Measurements from ENCODE around the gene FGD3. TPM values are rescaled to one million over a fixed set of nuclear protein-coding genes. Genes with fewer than 3 reads are reported as not detected.

Gene FGD3
- total and polyA plus RNA-seq, 2 of the 8 experiments (the other 6 are each of a cell fraction or from before 2014, with no cell fraction given) = 1.4 to 1.9 TPM

DNA sequence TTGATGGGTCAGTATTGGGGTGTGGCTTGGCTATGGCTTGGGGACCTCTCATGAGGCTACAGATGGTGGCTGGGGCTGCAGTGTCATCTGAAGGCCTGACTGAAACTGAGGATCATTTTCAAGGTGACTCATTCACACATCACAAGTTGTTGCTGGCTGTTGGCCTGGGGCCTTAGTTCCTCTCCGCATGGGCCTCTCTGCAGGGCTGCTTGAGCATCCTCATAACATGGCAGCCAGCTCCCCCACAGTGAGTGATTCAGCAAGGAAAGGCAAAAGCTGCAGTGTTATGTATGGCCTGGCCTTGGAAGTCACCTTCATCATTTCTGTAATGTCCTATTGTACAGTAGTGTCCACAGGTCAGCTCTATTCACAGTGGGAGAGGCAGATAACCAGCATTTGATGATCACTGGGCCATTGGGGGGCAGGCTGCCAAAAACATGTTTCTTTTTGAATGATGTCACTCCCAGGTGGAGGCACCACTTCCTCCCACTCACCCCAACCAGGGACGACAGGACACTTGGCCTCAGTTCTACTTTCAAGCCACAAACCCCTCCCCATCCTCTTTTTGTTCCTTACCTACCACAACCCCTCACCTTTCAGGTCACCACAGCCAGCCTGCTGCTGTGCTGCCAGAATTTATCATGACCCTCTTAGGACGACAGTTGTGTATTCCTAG is 14.4 kb downstream of the FGD3 start (continued):
- TF ChIP-seq, protein P1, sequence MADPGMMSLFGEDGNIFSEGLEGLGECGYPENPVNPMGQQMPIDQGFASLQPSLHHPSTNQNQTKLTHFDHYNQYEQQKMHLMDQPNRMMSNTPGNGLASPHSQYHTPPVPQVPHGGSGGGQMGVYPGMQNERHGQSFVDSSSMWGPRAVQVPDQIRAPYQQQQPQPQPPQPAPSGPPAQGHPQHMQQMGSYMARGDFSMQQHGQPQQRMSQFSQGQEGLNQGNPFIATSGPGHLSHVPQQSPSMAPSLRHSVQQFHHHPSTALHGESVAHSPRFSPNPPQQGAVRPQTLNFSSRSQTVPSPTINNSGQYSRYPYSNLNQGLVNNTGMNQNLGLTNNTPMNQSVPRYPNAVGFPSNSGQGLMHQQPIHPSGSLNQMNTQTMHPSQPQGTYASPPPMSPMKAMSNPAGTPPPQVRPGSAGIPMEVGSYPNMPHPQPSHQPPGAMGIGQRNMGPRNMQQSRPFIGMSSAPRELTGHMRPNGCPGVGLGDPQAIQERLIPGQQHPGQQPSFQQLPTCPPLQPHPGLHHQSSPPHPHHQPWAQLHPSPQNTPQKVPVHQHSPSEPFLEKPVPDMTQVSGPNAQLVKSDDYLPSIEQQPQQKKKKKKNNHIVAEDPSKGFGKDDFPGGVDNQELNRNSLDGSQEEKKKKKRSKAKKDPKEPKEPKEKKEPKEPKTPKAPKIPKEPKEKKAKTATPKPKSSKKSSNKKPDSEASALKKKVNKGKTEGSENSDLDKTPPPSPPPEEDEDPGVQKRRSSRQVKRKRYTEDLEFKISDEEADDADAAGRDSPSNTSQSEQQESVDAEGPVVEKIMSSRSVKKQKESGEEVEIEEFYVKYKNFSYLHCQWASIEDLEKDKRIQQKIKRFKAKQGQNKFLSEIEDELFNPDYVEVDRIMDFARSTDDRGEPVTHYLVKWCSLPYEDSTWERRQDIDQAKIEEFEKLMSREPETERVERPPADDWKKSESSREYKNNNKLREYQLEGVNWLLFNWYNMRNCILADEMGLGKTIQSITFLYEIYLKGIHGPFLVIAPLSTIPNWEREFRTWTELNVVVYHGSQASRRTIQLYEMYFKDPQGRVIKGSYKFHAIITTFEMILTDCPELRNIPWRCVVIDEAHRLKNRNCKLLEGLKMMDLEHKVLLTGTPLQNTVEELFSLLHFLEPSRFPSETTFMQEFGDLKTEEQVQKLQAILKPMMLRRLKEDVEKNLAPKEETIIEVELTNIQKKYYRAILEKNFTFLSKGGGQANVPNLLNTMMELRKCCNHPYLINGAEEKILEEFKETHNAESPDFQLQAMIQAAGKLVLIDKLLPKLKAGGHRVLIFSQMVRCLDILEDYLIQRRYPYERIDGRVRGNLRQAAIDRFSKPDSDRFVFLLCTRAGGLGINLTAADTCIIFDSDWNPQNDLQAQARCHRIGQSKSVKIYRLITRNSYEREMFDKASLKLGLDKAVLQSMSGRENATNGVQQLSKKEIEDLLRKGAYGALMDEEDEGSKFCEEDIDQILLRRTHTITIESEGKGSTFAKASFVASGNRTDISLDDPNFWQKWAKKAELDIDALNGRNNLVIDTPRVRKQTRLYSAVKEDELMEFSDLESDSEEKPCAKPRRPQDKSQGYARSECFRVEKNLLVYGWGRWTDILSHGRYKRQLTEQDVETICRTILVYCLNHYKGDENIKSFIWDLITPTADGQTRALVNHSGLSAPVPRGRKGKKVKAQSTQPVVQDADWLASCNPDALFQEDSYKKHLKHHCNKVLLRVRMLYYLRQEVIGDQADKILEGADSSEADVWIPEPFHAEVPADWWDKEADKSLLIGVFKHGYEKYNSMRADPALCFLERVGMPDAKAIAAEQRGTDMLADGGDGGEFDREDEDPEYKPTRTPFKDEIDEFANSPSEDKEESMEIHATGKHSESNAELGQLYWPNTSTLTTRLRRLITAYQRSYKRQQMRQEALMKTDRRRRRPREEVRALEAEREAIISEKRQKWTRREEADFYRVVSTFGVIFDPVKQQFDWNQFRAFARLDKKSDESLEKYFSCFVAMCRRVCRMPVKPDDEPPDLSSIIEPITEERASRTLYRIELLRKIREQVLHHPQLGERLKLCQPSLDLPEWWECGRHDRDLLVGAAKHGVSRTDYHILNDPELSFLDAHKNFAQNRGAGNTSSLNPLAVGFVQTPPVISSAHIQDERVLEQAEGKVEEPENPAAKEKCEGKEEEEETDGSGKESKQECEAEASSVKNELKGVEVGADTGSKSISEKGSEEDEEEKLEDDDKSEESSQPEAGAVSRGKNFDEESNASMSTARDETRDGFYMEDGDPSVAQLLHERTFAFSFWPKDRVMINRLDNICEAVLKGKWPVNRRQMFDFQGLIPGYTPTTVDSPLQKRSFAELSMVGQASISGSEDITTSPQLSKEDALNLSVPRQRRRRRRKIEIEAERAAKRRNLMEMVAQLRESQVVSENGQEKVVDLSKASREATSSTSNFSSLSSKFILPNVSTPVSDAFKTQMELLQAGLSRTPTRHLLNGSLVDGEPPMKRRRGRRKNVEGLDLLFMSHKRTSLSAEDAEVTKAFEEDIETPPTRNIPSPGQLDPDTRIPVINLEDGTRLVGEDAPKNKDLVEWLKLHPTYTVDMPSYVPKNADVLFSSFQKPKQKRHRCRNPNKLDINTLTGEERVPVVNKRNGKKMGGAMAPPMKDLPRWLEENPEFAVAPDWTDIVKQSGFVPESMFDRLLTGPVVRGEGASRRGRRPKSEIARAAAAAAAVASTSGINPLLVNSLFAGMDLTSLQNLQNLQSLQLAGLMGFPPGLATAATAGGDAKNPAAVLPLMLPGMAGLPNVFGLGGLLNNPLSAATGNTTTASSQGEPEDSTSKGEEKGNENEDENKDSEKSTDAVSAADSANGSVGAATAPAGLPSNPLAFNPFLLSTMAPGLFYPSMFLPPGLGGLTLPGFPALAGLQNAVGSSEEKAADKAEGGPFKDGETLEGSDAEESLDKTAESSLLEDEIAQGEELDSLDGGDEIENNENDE (IDR thresholded peaks at IDR 0.05; ENCODE audit: insufficient replicate concordance, low read length) = no peak

Measured in H1 (cell line).